WTC11 (cell line): ENCODE results near the gene AIMP2. TPM values are rescaled to one million over a fixed set of nuclear protein-coding genes. Genes with fewer than 3 reads are reported as not detected.
A peak's percentile ranks its signal among the peaks of the same experiment; 100 is the strongest.

ENCODE experiments used
- ATAC-seq: fragments of 200-7000 bp; cut with Tn5 transposase; 2 replicates; pipeline ENCODE4 v1.10.0; 2021; ENCODE audit warnings: mild to moderate bottlenecking, moderate library complexity
- CTCF ChIA-PET: fragments of 300-600 bp; sonication (Branson Sonifier 250); formaldehyde crosslinking; loops from one replicate; lab custom pipeline; 2021; ENCODE audit warnings: antibody characterized with exemption; lab: Charles Lee
- POLR2A ChIA-PET: fragments of 350-600 bp; sonication (Branson Sonifier 250); formaldehyde crosslinking; loops from one replicate; lab custom pipeline; 2021; ENCODE audit warnings: antibody characterized with exemption; lab: Charles Lee
- DNase-seq: peaks from one replicate; pipeline ENCODE4 v3.0.0; 2021; ENCODE audit warnings: low spot score
- H3K27ac Mint-ChIP-seq: 2 replicates; pipeline ENCODE4 v1.8.0; 2021; ENCODE audit warnings: mixed read lengths
- H3K27me3 Mint-ChIP-seq: 2 replicates; pipeline ENCODE4 v1.8.0; 2021; ENCODE audit warnings: low read depth, mild to moderate bottlenecking, moderate library complexity, mixed read lengths
- H3K36me3 Mint-ChIP-seq: 2 replicates; pipeline ENCODE4 v1.8.0; 2021; ENCODE audit warnings: mixed read lengths
- H3K4me1 Mint-ChIP-seq: 2 replicates; pipeline ENCODE4 v1.8.0; 2022; ENCODE audit warnings: mixed read lengths
- H3K4me3 Mint-ChIP-seq: 2 replicates; pipeline ENCODE4 v1.8.0; 2021; ENCODE audit warnings: mild to moderate bottlenecking, moderate library complexity, mixed read lengths
- H3K9me3 Mint-ChIP-seq: 2 replicates; pipeline ENCODE4 v1.8.0; 2021; ENCODE audit warnings: mixed read lengths
- CBFB ChIP-seq: sonication (generic); formaldehyde crosslinking; IDR thresholded peaks from 2 replicates; pipeline ENCODE4 v1.8.1; 2022; ENCODE audit warnings: mild to moderate bottlenecking, low read depth, missing genetic modification reagents
- CREB1 ChIP-seq: sonication (generic); formaldehyde crosslinking; IDR thresholded peaks from 2 replicates; pipeline ENCODE4 v1.8.0; 2023; ENCODE audit warnings: mild to moderate bottlenecking, missing genetic modification reagents
- ELF4 ChIP-seq: sonication (generic); formaldehyde crosslinking; IDR thresholded peaks from 2 replicates; pipeline ENCODE4 v1.8.1; 2022; ENCODE audit warnings: low read depth, mild to moderate bottlenecking, moderate library complexity, missing genetic modification reagents
- EMX1 ChIP-seq: fragments of 250-450 bp; sonication (Bioruptor Pico); IDR thresholded peaks from 2 replicates; pipeline ENCODE4 v1.8.0; 2021; ENCODE audit warnings: mild to moderate bottlenecking
- ETV6 ChIP-seq: sonication (generic); formaldehyde crosslinking; IDR thresholded peaks from 2 replicates; pipeline ENCODE4 v1.8.1; 2022; ENCODE audit warnings: mild to moderate bottlenecking, missing genetic modification reagents
- HMGA2 ChIP-seq: fragments of 250-450 bp; sonication (Bioruptor Pico); IDR thresholded peaks from 2 replicates; pipeline ENCODE4 v1.4.0; 2021; ENCODE audit warnings: mild to moderate bottlenecking, moderate library complexity
- NFE2L1 ChIP-seq: sonication (generic); formaldehyde crosslinking; IDR thresholded peaks from 2 replicates; pipeline ENCODE4 v1.8.1; 2023; ENCODE audit warnings: missing genetic modification reagents
- SMAD3 ChIP-seq: sonication (generic); formaldehyde crosslinking; IDR thresholded peaks from 2 replicates; pipeline ENCODE4 v1.8.0; 2022; ENCODE audit warnings: missing genetic modification reagents, mild to moderate bottlenecking, borderline replicate concordance
- SP1 ChIP-seq: sonication (generic); formaldehyde crosslinking; conservative IDR thresholded peaks from 2 replicates; pipeline ENCODE4 v1.8.1; 2022; ENCODE audit warnings: missing genetic modification reagents
- TCF7 ChIP-seq: sonication (generic); formaldehyde crosslinking; IDR thresholded peaks from 2 replicates; pipeline ENCODE4 v1.8.0; 2022; ENCODE audit warnings: mild to moderate bottlenecking, low read depth, missing genetic modification reagents, moderate library complexity
- ZNF219 ChIP-seq: sonication (generic); formaldehyde crosslinking; IDR thresholded peaks from 2 replicates; pipeline ENCODE4 v1.8.0; 2023; ENCODE audit warnings: missing genetic modification reagents, mild to moderate bottlenecking, borderline replicate concordance
- ZNF232 ChIP-seq: sonication (generic); formaldehyde crosslinking; IDR thresholded peaks from 2 replicates; pipeline ENCODE4 v1.8.0; 2022; ENCODE audit warnings: mild to moderate bottlenecking, missing genetic modification reagents
- total RNA-seq: library from RNA; stranded (reverse); gene quantifications from 3 replicates; pipeline ENCODE4 v1.2.3, GENCODE V29; 2021
- TF ChIP-seq, protein P1 (sequence below): sonication (generic); formaldehyde crosslinking; IDR thresholded peaks from 2 replicates; pipeline ENCODE4 v1.8.0; 2023; ENCODE audit warnings: missing genetic modification reagents, mild to moderate bottlenecking, borderline replicate concordance
- TF ChIP-seq, protein P2 (sequence below): sonication (generic); formaldehyde crosslinking; IDR thresholded peaks from 2 replicates; pipeline ENCODE4 v1.8.0; 2022; ENCODE audit warnings: mild to moderate bottlenecking, missing genetic modification reagents
- TF ChIP-seq, protein P3 (sequence below): sonication (generic); formaldehyde crosslinking; IDR thresholded peaks from 2 replicates; pipeline ENCODE4 v1.8.1; 2023; ENCODE audit warnings: mild to moderate bottlenecking, moderate library complexity, missing genetic modification reagents
- TF ChIP-seq, protein P4 (sequence below): sonication (generic); formaldehyde crosslinking; conservative IDR thresholded peaks from 2 replicates; pipeline ENCODE4 v1.8.1; 2023; ENCODE audit warnings: mild to moderate bottlenecking, low read depth, missing genetic modification reagents, moderate library complexity
- TF ChIP-seq, protein P5 (sequence below): sonication (generic); formaldehyde crosslinking; IDR thresholded peaks from 2 replicates; pipeline ENCODE4 v1.8.1; 2022; ENCODE audit warnings: low read depth, missing genetic modification reagents, borderline replicate concordance
- TF ChIP-seq, protein P6 (sequence below): fragments of 250-450 bp; sonication (Bioruptor Pico); IDR thresholded peaks from 2 replicates; pipeline ENCODE4 v1.9.0; 2021; ENCODE audit warnings: mild to moderate bottlenecking
- TF ChIP-seq, protein P7 (sequence below): sonication (generic); formaldehyde crosslinking; IDR thresholded peaks from 2 replicates; pipeline ENCODE4 v1.8.0; 2022; ENCODE audit warnings: mild to moderate bottlenecking, missing genetic modification reagents

AIMP2 gene
- total RNA-seq, 1 experiment from 2014 or later = 63.2 TPM

DNA sequence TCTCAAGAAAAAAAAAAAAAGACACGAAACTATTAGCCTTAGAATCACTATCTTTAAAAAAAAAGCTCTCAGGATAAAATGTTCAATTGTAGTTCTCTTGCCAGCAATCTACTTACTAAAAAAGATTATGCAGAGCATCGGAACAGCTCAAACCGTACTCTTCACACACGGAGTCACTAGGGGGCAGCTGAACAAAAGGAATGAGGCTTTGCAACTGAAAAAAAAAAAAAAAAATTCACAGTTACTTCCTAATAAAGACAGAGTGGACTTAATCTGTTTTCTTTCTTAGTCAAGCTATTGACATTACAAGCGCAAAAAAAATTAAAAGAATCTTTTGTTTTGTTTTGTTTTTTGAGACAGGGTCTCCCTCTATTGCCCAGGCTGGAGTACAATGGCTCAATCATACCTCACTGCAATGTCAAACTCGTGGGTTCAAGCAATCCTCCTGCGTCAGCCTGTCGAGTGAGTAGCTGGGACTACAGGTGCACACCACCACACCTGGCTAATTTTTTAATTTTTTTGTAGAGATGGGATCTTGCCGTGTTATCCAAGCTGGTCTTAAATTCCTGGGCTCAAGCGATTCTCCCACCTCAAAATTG lies 11.8 kb upstream of the AIMP2 start:
- Mint-ChIP-seq H3K36me3 (peaks cover 50% of the 10 kb centered on the region), H3K27me3 (no peaks in the 10 kb centered on the region), H3K9me3 (no peaks in the 10 kb centered on the region), H3K4me1 (no peaks in the 10 kb centered on the region), H3K27ac (no peak overlapping the region), H3K4me3 (no peak overlapping the region)
- ChIA-PET CTCF (interaction anchor here (0.7 to 1.8 kb wide), 7 partner anchors 11 to 349 kb away, joined by 4 to 11 read pairs (median 6); partner anchors contain the start of genes AIMP2 and PMS2), POLR2A (interaction anchor here (0.6 kb wide), 1 partner anchor 121 kb away, joined by 3 read pairs; no protein-coding TSS in a partner anchor)
- no peak for ATAC-seq
- DNase-seq = peak; percentile 18
- TF ChIP-seq, protein P1, sequence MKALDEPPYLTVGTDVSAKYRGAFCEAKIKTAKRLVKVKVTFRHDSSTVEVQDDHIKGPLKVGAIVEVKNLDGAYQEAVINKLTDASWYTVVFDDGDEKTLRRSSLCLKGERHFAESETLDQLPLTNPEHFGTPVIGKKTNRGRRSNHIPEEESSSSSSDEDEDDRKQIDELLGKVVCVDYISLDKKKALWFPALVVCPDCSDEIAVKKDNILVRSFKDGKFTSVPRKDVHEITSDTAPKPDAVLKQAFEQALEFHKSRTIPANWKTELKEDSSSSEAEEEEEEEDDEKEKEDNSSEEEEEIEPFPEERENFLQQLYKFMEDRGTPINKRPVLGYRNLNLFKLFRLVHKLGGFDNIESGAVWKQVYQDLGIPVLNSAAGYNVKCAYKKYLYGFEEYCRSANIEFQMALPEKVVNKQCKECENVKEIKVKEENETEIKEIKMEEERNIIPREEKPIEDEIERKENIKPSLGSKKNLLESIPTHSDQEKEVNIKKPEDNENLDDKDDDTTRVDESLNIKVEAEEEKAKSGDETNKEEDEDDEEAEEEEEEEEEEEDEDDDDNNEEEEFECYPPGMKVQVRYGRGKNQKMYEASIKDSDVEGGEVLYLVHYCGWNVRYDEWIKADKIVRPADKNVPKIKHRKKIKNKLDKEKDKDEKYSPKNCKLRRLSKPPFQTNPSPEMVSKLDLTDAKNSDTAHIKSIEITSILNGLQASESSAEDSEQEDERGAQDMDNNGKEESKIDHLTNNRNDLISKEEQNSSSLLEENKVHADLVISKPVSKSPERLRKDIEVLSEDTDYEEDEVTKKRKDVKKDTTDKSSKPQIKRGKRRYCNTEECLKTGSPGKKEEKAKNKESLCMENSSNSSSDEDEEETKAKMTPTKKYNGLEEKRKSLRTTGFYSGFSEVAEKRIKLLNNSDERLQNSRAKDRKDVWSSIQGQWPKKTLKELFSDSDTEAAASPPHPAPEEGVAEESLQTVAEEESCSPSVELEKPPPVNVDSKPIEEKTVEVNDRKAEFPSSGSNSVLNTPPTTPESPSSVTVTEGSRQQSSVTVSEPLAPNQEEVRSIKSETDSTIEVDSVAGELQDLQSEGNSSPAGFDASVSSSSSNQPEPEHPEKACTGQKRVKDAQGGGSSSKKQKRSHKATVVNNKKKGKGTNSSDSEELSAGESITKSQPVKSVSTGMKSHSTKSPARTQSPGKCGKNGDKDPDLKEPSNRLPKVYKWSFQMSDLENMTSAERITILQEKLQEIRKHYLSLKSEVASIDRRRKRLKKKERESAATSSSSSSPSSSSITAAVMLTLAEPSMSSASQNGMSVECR (CRISPR knock-in tag) = no peak
- TF ChIP-seq, protein P2, sequence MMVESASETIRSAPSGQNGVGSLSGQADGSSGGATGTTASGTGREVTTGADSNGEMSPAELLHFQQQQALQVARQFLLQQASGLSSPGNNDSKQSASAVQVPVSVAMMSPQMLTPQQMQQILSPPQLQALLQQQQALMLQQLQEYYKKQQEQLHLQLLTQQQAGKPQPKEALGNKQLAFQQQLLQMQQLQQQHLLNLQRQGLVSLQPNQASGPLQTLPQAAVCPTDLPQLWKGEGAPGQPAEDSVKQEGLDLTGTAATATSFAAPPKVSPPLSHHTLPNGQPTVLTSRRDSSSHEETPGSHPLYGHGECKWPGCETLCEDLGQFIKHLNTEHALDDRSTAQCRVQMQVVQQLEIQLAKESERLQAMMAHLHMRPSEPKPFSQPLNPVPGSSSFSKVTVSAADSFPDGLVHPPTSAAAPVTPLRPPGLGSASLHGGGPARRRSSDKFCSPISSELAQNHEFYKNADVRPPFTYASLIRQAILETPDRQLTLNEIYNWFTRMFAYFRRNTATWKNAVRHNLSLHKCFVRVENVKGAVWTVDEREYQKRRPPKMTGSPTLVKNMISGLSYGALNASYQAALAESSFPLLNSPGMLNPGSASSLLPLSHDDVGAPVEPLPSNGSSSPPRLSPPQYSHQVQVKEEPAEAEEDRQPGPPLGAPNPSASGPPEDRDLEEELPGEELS = no peak
- TF ChIP-seq, protein P3, sequence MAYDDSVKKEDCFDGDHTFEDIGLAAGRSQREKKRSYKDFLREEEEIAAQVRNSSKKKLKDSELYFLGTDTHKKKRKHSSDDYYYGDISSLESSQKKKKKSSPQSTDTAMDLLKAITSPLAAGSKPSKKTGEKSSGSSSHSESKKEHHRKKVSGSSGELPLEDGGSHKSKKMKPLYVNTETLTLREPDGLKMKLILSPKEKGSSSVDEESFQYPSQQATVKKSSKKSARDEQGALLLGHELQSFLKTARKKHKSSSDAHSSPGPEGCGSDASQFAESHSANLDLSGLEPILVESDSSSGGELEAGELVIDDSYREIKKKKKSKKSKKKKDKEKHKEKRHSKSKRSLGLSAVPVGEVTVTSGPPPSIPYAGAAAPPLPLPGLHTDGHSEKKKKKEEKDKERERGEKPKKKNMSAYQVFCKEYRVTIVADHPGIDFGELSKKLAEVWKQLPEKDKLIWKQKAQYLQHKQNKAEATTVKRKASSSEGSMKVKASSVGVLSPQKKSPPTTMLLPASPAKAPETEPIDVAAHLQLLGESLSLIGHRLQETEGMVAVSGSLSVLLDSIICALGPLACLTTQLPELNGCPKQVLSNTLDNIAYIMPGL (CRISPR knock-in tag) = no peak
- TF ChIP-seq, protein P4, sequence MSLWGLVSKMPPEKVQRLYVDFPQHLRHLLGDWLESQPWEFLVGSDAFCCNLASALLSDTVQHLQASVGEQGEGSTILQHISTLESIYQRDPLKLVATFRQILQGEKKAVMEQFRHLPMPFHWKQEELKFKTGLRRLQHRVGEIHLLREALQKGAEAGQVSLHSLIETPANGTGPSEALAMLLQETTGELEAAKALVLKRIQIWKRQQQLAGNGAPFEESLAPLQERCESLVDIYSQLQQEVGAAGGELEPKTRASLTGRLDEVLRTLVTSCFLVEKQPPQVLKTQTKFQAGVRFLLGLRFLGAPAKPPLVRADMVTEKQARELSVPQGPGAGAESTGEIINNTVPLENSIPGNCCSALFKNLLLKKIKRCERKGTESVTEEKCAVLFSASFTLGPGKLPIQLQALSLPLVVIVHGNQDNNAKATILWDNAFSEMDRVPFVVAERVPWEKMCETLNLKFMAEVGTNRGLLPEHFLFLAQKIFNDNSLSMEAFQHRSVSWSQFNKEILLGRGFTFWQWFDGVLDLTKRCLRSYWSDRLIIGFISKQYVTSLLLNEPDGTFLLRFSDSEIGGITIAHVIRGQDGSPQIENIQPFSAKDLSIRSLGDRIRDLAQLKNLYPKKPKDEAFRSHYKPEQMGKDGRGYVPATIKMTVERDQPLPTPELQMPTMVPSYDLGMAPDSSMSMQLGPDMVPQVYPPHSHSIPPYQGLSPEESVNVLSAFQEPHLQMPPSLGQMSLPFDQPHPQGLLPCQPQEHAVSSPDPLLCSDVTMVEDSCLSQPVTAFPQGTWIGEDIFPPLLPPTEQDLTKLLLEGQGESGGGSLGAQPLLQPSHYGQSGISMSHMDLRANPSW (CRISPR knock-in tag) = no peak
- TF ChIP-seq ELF4 (no peak), ZNF219 (CRISPR knock-in tag) (no peak), SP1 (CRISPR knock-in tag) (no peak), EMX1 (no peak), ZNF232 (CRISPR knock-in tag) (no peak), NFE2L1 (CRISPR knock-in tag) (no peak), CBFB (CRISPR knock-in tag) (no peak), CREB1 (CRISPR knock-in tag) (no peak), HMGA2 (CRISPR knock-in tag) (no peak), TCF7 (no peak), ETV6 (CRISPR knock-in tag) (no peak), SMAD3 (CRISPR knock-in tag) (no peak)
- TF ChIP-seq, protein P5, sequence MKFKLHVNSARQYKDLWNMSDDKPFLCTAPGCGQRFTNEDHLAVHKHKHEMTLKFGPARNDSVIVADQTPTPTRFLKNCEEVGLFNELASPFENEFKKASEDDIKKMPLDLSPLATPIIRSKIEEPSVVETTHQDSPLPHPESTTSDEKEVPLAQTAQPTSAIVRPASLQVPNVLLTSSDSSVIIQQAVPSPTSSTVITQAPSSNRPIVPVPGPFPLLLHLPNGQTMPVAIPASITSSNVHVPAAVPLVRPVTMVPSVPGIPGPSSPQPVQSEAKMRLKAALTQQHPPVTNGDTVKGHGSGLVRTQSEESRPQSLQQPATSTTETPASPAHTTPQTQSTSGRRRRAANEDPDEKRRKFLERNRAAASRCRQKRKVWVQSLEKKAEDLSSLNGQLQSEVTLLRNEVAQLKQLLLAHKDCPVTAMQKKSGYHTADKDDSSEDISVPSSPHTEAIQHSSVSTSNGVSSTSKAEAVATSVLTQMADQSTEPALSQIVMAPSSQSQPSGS (CRISPR knock-in tag) = no peak
- TF ChIP-seq, protein P6, sequence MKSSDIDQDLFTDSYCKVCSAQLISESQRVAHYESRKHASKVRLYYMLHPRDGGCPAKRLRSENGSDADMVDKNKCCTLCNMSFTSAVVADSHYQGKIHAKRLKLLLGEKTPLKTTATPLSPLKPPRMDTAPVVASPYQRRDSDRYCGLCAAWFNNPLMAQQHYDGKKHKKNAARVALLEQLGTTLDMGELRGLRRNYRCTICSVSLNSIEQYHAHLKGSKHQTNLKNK (CRISPR knock-in tag) = no peak
- TF ChIP-seq, protein P7, sequence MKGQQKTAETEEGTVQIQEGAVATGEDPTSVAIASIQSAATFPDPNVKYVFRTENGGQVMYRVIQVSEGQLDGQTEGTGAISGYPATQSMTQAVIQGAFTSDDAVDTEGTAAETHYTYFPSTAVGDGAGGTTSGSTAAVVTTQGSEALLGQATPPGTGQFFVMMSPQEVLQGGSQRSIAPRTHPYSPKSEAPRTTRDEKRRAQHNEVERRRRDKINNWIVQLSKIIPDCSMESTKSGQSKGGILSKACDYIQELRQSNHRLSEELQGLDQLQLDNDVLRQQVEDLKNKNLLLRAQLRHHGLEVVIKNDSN (CRISPR knock-in tag) = no peak
